ENCODE measurements around the gene RYR2.
A peak's percentile ranks its signal among the peaks of the same experiment; 100 is the strongest.

RYR2 gene

DNA sequence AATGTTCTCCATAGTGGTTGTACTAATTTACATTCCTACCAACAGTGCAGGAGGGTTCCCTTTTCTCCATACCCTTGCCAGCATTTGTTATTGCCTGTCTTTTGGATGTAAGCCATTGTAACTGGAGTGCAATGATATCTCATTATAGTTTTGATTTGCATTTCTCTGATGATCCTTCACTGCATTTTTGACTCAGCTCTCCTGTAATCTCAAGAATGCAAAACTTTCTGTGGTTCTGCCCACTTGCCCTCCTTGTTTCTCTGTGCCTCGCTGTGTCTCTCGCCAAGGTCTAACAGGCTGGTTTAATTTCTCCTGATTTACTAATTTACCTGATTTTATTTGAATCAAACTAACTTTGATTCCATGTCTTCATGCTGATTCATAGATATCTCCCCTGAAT, 440.8 kb downstream of the RYR2 start:
- H3F3A ChIP-seq (ENCODE audit: insufficient read depth, low read length): no peaks in the 10 kb centered on the region
- H3K79me2 ChIP-seq (ENCODE audit: insufficient read depth, low read length): no peaks in the 10 kb centered on the region
- no peak overlapping the region for H3K9ac ChIP-seq (ENCODE audit: low read length)
- H3K36me3 ChIP-seq (ENCODE audit: insufficient read depth, low read length): no peaks in the 10 kb centered on the region
- no peaks in the 10 kb centered on the region for H3K4me1 ChIP-seq (ENCODE audit: insufficient read depth, low read length, severe bottlenecking)
- no peaks in the 10 kb centered on the region for H3K9me2 ChIP-seq (ENCODE audit: low read depth, low read length)
- H3K4me2 ChIP-seq (ENCODE audit: low read length): no peak overlapping the region
- TF ChIP-seq EZH2 (IDR thresholded peaks at IDR 0.05; ENCODE audit: borderline replicate concordance, low read length): no peak
- TF ChIP-seq, protein P1, sequence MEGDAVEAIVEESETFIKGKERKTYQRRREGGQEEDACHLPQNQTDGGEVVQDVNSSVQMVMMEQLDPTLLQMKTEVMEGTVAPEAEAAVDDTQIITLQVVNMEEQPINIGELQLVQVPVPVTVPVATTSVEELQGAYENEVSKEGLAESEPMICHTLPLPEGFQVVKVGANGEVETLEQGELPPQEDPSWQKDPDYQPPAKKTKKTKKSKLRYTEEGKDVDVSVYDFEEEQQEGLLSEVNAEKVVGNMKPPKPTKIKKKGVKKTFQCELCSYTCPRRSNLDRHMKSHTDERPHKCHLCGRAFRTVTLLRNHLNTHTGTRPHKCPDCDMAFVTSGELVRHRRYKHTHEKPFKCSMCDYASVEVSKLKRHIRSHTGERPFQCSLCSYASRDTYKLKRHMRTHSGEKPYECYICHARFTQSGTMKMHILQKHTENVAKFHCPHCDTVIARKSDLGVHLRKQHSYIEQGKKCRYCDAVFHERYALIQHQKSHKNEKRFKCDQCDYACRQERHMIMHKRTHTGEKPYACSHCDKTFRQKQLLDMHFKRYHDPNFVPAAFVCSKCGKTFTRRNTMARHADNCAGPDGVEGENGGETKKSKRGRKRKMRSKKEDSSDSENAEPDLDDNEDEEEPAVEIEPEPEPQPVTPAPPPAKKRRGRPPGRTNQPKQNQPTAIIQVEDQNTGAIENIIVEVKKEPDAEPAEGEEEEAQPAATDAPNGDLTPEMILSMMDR (IDR thresholded peaks at IDR 0.05; ENCODE audit: low read length): no peak
- no peak overlapping the region for H3K4me3 ChIP-seq (ENCODE audit: low read depth, low read length, poor library complexity, severe bottlenecking)
- no peaks in the 10 kb centered on the region for H3K27me3 ChIP-seq (ENCODE audit: insufficient read depth, low read length)
- H3K27ac ChIP-seq (ENCODE audit: low read depth, low read length, poor library complexity, severe bottlenecking): no peak overlapping the region
- no peaks in the 10 kb centered on the region for H3K9me3 ChIP-seq (ENCODE audit: low read length)
- no peaks in the 10 kb centered on the region for H4K20me1 ChIP-seq (ENCODE audit: insufficient read depth, low read length)
- no peak overlapping the region for H2AFZ ChIP-seq (ENCODE audit: low read length)

DNA sequence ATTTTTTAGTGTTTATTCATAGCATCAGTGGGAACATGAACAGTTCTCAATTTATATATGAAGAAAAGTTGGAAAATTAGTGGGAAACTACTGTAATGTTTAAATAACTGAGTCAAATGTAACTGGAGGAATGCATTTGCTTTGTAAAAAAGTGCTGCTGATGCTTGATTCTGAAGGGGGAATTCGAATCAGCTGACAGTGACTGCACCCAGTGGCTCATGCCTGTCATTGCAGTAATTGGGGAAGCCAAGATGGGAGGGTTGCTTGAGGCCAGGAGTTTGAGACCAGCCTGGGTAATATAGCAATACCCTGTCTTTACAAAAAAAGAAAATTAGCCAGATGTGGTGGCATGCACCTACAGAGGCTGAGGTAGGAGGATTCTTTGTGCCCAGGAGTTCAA, 450.4 kb downstream of the RYR2 start:
- Histone ChIP-seq H3K4me2 (ENCODE audit: low read length) (no peak overlapping the region), H3F3A (ENCODE audit: insufficient read depth, low read length) (no peaks in the 10 kb centered on the region), H3K79me2 (ENCODE audit: insufficient read depth, low read length) (no peaks in the 10 kb centered on the region), H3K9ac (ENCODE audit: low read length) (no peak overlapping the region), H3K27ac (ENCODE audit: low read depth, low read length, poor library complexity, severe bottlenecking) (no peak overlapping the region), H4K20me1 (ENCODE audit: insufficient read depth, low read length) (no peaks in the 10 kb centered on the region), H3K4me3 (ENCODE audit: low read depth, low read length, poor library complexity, severe bottlenecking) (no peak overlapping the region), H3K36me3 (ENCODE audit: insufficient read depth, low read length) (no peaks in the 10 kb centered on the region), H2AFZ (ENCODE audit: low read length) (no peak overlapping the region), H3K4me1 (ENCODE audit: insufficient read depth, low read length, severe bottlenecking) (no peaks in the 10 kb centered on the region), H3K9me3 (ENCODE audit: low read length) (no peaks in the 10 kb centered on the region), H3K9me2 (ENCODE audit: low read depth, low read length) (no peaks in the 10 kb centered on the region), H3K27me3 (ENCODE audit: insufficient read depth, low read length) (no peaks in the 10 kb centered on the region)
- TF ChIP-seq, protein P1 (IDR thresholded peaks at IDR 0.05; ENCODE audit: low read length): peak; percentile 15; the same call in 1 of the 2 replicates
- TF ChIP-seq EZH2 (IDR thresholded peaks at IDR 0.05; ENCODE audit: borderline replicate concordance, low read length): no peak

GRCh38 chr1:237500566-237500965, 458.6 kb downstream of the RYR2 start:
- no peaks in the 10 kb centered on the region for H3K27me3 ChIP-seq (ENCODE audit: insufficient read depth, low read length)
- no peak overlapping the region for H3K4me2 ChIP-seq (ENCODE audit: low read length)
- H3K36me3 ChIP-seq (ENCODE audit: insufficient read depth, low read length): no peaks in the 10 kb centered on the region
- no peak for TF ChIP-seq EZH2 (IDR thresholded peaks at IDR 0.05; ENCODE audit: borderline replicate concordance, low read length)
- TF ChIP-seq, protein P1 (IDR thresholded peaks at IDR 0.05; ENCODE audit: low read length): no peak
- no peak overlapping the region for H3K4me3 ChIP-seq (ENCODE audit: low read depth, low read length, poor library complexity, severe bottlenecking)
- H3K4me1 ChIP-seq (ENCODE audit: insufficient read depth, low read length, severe bottlenecking): no peaks in the 10 kb centered on the region
- no peak overlapping the region for H3K27ac ChIP-seq (ENCODE audit: low read depth, low read length, poor library complexity, severe bottlenecking)
- H3K9me2 ChIP-seq (ENCODE audit: low read depth, low read length): no peaks in the 10 kb centered on the region
- H3K9me3 ChIP-seq (ENCODE audit: low read length): no peaks in the 10 kb centered on the region
- H3K79me2 ChIP-seq (ENCODE audit: insufficient read depth, low read length): no peaks in the 10 kb centered on the region
- H2AFZ ChIP-seq (ENCODE audit: low read length): no peak overlapping the region
- no peaks in the 10 kb centered on the region for H4K20me1 ChIP-seq (ENCODE audit: insufficient read depth, low read length)
- H3F3A ChIP-seq (ENCODE audit: insufficient read depth, low read length): no peaks in the 10 kb centered on the region
- no peak overlapping the region for H3K9ac ChIP-seq (ENCODE audit: low read length)
